Upper lobe of left lung (tissue), 4 donors: ENCODE results near the gene MRPL4.

Source experiments
- CTCF ChIP-seq, 6 experiments: fragments of 450-650 bp in 4 of 6; fragments of 200-600 bp in 2 of 6; sonication (generic) in 2 of 6; IDR thresholded peaks; one replicate each; pipeline ENCODE4 v1.5.1; 2016 to 2019; ENCODE audit warnings: antibody characterized with exemption in 6 of 6
- EP300 ChIP-seq, 4 donors: sonication (generic); formaldehyde crosslinking; IDR thresholded peaks; one replicate each; pipeline ENCODE4 v1.5.1; 2017; ENCODE audit warnings: antibody characterized with exemption in 4 of 4, control low read depth in 2 of 4
- POLR2AphosphoS5 ChIP-seq, 2 donors: sonication (generic); formaldehyde crosslinking; IDR thresholded peaks; one replicate each; pipeline ENCODE4 v1.5.1; 2017; ENCODE audit warnings: antibody characterized with exemption in 2 of 2

GRCh38 chr19:10293637-10294367, 41.8 kb downstream of the MRPL4 start:
- TF ChIP-seq CTCF (IDR thresholded peaks at IDR 0.05), result no peak
- no peak for TF ChIP-seq EP300 (IDR thresholded peaks at IDR 0.05)
- no peak for TF ChIP-seq POLR2AphosphoS5 (IDR thresholded peaks at IDR 0.05)
